Subcutaneous abdominal adipose tissue (tissue), 5 donors: Measurements from ENCODE around the gene MMUT.
"Not testable (repeated sequence)": the region's sequence is repeated elsewhere in the genome, so short reads cannot be mapped to it uniquely, and the experiment has no call there.

ENCODE experiments used
- H3K27ac ChIP-seq: one replicate; pipeline ENCODE4 v1.7.0; 2013; ENCODE audit warnings: low read depth, mild to moderate bottlenecking, inconsistent platforms, low read length, moderate library complexity
- H3K27me3 ChIP-seq, 5 donors: one replicate each; pipeline ENCODE4 v1.7.0; 2013; ENCODE audit warnings: low read length in 5 of 5, inconsistent platforms in 1 of 5; ENCODE audit not compliant: control insufficient read depth in 5 of 5, insufficient read depth in 4 of 5
- H3K36me3 ChIP-seq, 5 donors: one replicate each; pipeline ENCODE4 v1.7.0; 2013; ENCODE audit warnings: low read length in 5 of 5; ENCODE audit not compliant: control insufficient read depth in 5 of 5, insufficient read depth in 5 of 5
- H3K4me1 ChIP-seq, 5 donors: one replicate each; pipeline ENCODE4 v1.7.0; 2013; ENCODE audit warnings: low read length in 5 of 5, mild to moderate bottlenecking in 3 of 5, moderate library complexity in 1 of 5; ENCODE audit not compliant: control insufficient read depth in 5 of 5, insufficient read depth in 5 of 5
- H3K4me3 ChIP-seq, 5 donors: one replicate each; pipeline ENCODE4 v1.7.0; 2013; ENCODE audit warnings: low read length in 5 of 5, low read depth in 1 of 5
- H3K9ac ChIP-seq, 5 donors: one replicate each; pipeline ENCODE4 v1.7.0; 2013; ENCODE audit warnings: low read length in 5 of 5, mild to moderate bottlenecking in 4 of 5, moderate library complexity in 3 of 5
- H3K9me3 ChIP-seq, 5 donors: one replicate each; pipeline ENCODE4 v1.7.0; 2013; ENCODE audit warnings: low read length in 5 of 5; ENCODE audit not compliant: control insufficient read depth in 5 of 5
- donor health status: healthy.
- donor health status: healthy.
- donor health status: healthy.
- donor health status: healthy.
- donor health status: healthy.

Gene MMUT

DNA sequence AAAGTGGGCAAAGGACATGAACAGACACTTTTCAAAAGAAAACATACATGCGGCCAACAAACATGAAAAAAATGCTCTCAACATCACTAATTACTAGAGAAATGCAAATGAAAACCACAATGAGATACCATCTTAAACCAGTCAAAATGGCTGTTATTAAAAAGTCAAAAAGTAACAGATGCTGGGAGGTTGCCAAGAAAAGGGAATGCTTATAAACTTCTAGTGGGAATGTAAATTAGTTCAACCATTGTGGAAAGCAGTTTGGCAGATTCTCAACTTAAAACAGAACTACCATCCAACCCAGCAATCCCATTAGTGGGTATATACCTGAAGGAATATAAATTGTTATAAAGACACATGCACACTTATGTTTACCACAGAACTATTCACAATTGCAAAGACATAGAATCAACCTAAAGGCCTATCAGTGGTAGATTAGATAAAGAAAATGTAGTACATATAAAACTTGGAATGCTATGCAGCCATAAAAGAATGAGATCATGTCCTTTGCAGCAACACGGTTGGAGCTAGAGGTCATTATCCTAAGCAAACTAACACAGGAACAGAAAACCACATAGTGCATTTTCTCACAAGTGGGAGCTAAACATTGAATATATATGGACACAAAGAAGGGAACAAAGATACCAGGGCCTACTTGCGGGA is 16.4 kb upstream of the MMUT start:
- no peak overlapping the region for H3K4me3 ChIP-seq
- H3K36me3 ChIP-seq, result peaks cover 0 to 5% (median 4%) of the 10 kb centered on the region in 5 donors
- H3K27ac ChIP-seq, result no peak overlapping the region
- H3K9ac ChIP-seq, result no peak overlapping the region
- H3K9me3 ChIP-seq, result no peaks in the 10 kb centered on the region
- H3K4me1 ChIP-seq, result no peaks in the 10 kb centered on the region
- H3K27me3 ChIP-seq, result no peaks in the 10 kb centered on the region

DNA sequence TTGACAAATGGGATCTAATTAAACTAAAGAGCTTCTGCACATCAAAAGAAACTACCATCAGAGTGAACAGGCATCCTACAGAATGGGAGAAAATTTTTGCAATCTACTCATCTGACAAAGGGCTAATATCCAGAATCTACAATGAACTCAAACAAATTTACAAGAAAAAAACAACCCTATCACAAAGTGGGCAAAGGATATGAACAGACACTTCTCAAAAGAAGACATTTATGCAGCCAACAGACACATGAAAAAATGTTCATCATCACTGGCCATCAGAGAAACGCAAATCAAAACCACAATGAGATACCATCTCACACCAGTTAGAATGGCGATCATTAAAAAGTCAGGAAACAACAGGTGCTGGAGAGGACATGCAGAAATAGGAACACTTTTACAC is 13.5 kb upstream of the MMUT start:
- not testable (repeated sequence) for H3K4me3 ChIP-seq, H3K36me3 ChIP-seq, H3K27ac ChIP-seq, H3K4me1 ChIP-seq, H3K9me3 ChIP-seq, H3K9ac ChIP-seq, H3K27me3 ChIP-seq

DNA sequence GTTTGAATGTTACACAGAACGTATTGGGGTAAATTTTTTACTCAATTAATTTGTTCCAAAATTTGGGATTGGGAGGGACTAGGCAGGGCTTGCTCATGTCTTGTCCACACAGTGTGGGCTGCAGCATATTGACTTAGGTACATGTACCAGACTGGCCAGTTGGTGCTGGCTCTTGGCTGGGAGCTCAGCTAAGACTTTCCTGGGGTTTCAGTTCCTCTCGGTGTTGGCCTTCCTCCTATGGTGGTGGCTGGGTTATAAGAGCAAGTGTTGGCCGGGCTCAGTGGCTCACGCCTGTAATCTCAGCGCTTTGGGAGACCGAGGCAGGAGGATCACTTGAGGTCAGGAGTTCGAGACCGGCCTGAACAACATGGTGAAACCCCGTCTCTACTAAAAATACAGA is 5.0 kb upstream of the MMUT start:
- Histone ChIP-seq H3K4me1 (peaks cover 0 to 11% (median 9%) of the 10 kb centered on the region in 5 donors), H3K9me3 (no peaks in the 10 kb centered on the region), H3K27ac (no peak overlapping the region), H3K4me3 (no peak overlapping the region), H3K9ac (no peak overlapping the region), H3K27me3 (no peaks in the 10 kb centered on the region), H3K36me3 (peaks cover 0 to 11% (median 4%) of the 10 kb centered on the region in 5 donors)

- no peaks in the 10 kb centered on the region for H3K9me3 ChIP-seq
- no peak overlapping the region for H3K9ac ChIP-seq
- H3K4me1 ChIP-seq, result peaks cover 0 to 30% (median 27%) of the 10 kb centered on the region in 5 donors
- no peaks in the 10 kb centered on the region for H3K27me3 ChIP-seq
- no peak overlapping the region for H3K27ac ChIP-seq
- H3K36me3 ChIP-seq, result no peaks in the 10 kb centered on the region
- H3K4me3 ChIP-seq, result no peak overlapping the region
Measured at GRCh38 chr6:49464691-49465090, 1.6 kb upstream of the MMUT start.

DNA sequence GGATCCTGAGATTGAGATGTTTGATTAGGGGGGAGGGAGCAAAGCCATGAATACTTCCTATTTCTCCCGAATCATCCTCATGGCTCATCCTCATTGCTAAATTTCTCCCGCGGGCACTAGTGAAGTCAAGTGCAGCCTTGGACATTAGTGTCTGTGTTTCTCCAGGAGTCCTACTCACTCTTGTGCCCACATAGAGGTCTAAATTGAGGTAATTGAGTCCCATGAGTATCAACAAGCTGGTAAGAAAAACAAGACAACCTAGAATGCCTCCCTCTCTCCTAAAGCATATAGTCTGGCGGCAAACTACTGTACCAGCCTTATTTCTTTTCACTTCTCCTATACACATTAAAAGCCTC is 537 bp upstream of the MMUT start:
- Histone ChIP-seq H3K4me1 (peaks cover 0 to 30% (median 27%) of the 10 kb centered on the region in 5 donors), H3K9me3 (no peaks in the 10 kb centered on the region), H3K27ac (peak overlapping the region; percentile 91), H3K27me3 (no peaks in the 10 kb centered on the region), H3K36me3 (peaks cover 0 to 5% (median 3%) of the 10 kb centered on the region in 5 donors), H3K4me3 (peak overlapping the region; percentile 92 to 99 (median 95)), H3K9ac (peak overlapping the region; percentile 94 to 97 (median 97))

DNA sequence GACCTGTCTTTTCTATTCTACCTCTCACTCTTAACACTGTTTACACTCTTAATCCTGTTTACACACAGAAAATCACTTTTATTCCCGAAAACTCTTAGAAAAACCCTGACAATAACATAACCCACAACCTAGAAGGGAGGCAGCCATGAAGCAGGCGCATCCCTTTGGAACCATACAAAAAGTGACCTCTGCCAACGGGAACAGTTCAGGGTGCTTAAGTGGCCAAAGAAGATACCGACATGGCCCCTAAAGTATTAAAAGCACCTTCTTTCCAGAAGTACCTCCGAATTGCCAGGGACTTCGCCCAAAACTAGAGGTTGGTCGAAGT is 490 bp downstream of the MMUT start:
- Histone ChIP-seq H3K9me3 (no peaks in the 10 kb centered on the region), H3K4me3 (peak overlapping the region; percentile 92 to 99 (median 95)), H3K27me3 (no peaks in the 10 kb centered on the region), H3K9ac (peak overlapping the region; percentile 94 to 97 (median 97)), H3K36me3 (peaks cover 2 to 11% (median 7%) of the 10 kb centered on the region in 5 donors), H3K4me1 (peaks cover 0 to 30% (median 27%) of the 10 kb centered on the region in 5 donors), H3K27ac (peak overlapping the region; percentile 91)

GRCh38 chr6:49462071-49462470 is 982 bp downstream of the MMUT start:
- Histone ChIP-seq H3K9me3 (no peaks in the 10 kb centered on the region), H3K4me1 (peaks cover 0 to 30% (median 27%) of the 10 kb centered on the region in 5 donors), H3K36me3 (peaks cover 4 to 16% (median 9%) of the 10 kb centered on the region in 5 donors), H3K9ac (peak overlapping the region; percentile 94 to 97 (median 97)), H3K27me3 (no peaks in the 10 kb centered on the region), H3K27ac (peak overlapping the region; percentile 91), H3K4me3 (peak overlapping the region; percentile 92 to 99 (median 95))

- peaks cover 15 to 36% (median 25%) of the 10 kb centered on the region in 5 donors for H3K36me3 ChIP-seq
- H3K9me3 ChIP-seq, result no peaks in the 10 kb centered on the region
- peaks cover 0 to 21% (median 16%) of the 10 kb centered on the region in 5 donors for H3K4me1 ChIP-seq
- H3K27me3 ChIP-seq, result no peaks in the 10 kb centered on the region
- no peak overlapping the region for H3K4me3 ChIP-seq
- H3K9ac ChIP-seq, result no peak overlapping the region
- H3K27ac ChIP-seq, result no peak overlapping the region
Measured at GRCh38 chr6:49457771-49458170, 5.3 kb downstream of the MMUT start.

DNA sequence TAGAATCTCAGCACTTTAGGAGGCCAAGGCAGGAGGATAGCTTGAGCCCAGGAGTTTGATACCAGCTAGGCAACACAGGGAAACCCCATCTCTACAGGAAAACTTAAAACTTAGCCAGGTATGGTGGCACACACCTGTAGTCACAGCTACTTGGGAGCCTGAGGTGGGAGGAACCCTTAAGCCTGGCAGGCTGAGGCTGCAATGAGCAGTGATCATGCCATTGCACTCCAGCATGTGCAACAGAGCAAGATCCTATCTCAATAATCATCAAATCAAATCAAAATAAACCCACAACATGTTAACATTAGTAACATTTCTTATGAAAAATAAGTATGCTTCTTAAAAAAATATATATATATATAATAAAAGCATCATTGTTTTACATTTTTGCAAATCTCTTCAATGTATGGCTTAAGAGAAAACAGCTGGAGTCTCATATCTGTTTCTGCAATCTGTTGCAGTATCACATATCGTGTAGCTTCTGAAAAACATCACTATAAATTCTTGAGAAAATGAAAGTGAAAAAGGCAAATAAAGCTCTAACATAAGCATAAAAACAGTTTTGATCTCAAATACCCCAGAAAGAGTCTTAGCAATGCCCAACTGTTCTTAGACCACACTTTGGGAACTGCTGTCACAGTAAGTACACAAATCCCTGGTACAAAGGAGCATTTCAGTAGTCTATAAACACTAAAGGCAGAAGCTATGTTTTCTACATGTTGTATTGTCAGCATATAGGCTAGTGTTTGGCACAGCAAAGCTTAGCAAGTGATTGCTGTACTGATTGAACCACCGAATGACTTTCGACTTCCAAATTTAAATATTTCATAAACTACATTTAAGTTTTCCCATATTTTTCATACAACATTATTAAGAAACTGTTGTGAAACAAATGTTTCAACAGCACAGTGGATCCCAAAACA is 8.0 kb downstream of the MMUT start:
- H3K4me1 ChIP-seq, result no peaks in the 10 kb centered on the region
- H3K9ac ChIP-seq, result no peak overlapping the region
- H3K27me3 ChIP-seq, result no peaks in the 10 kb centered on the region
- H3K36me3 ChIP-seq, result peaks cover 27 to 55% (median 36%) of the 10 kb centered on the region in 5 donors
- no peak overlapping the region for H3K27ac ChIP-seq
- no peaks in the 10 kb centered on the region for H3K9me3 ChIP-seq
- H3K4me3 ChIP-seq, result no peak overlapping the region

DNA sequence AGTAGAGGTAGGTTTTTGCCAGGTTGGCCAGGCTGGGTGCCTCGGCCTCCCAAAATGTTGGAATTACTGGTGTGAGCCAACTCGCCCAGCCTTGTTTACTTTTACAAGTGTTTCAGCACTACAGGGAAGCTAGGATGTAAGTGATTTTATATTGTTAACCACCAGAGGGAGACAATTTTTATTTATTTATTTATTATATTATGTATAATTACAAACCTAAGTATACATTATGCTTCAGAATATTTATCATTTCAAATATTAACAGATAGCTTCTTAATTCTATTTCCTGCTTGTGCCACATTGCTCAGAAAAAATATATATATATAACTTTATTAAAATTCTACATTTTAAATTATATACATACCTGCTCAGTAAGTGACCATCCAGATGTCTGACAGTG is 9.8 kb downstream of the MMUT start:
- H3K4me3 ChIP-seq, result no peak overlapping the region
- no peak overlapping the region for H3K9ac ChIP-seq
- H3K4me1 ChIP-seq, result no peaks in the 10 kb centered on the region
- H3K27ac ChIP-seq, result no peak overlapping the region
- H3K27me3 ChIP-seq, result no peaks in the 10 kb centered on the region
- H3K36me3 ChIP-seq, result peaks cover 35 to 59% (median 41%) of the 10 kb centered on the region in 5 donors
- H3K9me3 ChIP-seq, result no peaks in the 10 kb centered on the region
